Gastrocnemius medialis (tissue), 4 donors: ENCODE measurements around the gene CMTM7. TPM values are rescaled to one million over a fixed set of nuclear protein-coding genes. Genes with fewer than 3 reads are reported as not detected.

Experiments
- ATAC-seq, 2 donors: fragments of 150-250 bp; one replicate each; pipeline ENCODE4 v1.9.1; 2016
- DNase-seq, 2 donors: peaks; one replicate each; pipeline ENCODE4 v3.0.0-alpha.2; 2019
- H3K27ac ChIP-seq, 4 donors: fragments of 200-600 bp; sonication (generic); 1 replicate in 1 of 4; 2 replicates in 3 of 4; pipeline ENCODE4 v1.5.1; 2016 to 2018; ENCODE audit warnings: mild to moderate bottlenecking in 2 of 4, moderate library complexity in 1 of 4
- H3K27me3 ChIP-seq, 3 donors: fragments of 200-600 bp; sonication (generic) in 2 of 3; 1 replicate in 1 of 3; 2 replicates in 2 of 3; pipeline versions ENCODE4 v1.5.1 to v1.6.0; 2016 to 2019; ENCODE audit warnings: mild to moderate bottlenecking in 1 of 3, moderate library complexity in 1 of 3
- H3K36me3 ChIP-seq, 2 donors: fragments of 200-600 bp; sonication (generic) in 1 of 2; one replicate each; pipeline ENCODE4 v1.5.1; 2017 to 2018
- H3K4me1 ChIP-seq, 2 donors: fragments of 200-600 bp; sonication (generic) in 1 of 2; one replicate each; pipeline ENCODE4 v1.5.1; 2016 to 2017; ENCODE audit warnings: mild to moderate bottlenecking in 2 of 2
- H3K4me3 ChIP-seq, 4 donors: fragments of 200-600 bp; sonication (generic) in 3 of 4; 1 replicate in 1 of 4; 2 replicates in 3 of 4; pipeline ENCODE4 v1.5.1; 2016 to 2019; ENCODE audit warnings: mild to moderate bottlenecking in 2 of 4
- H3K9me3 ChIP-seq, 3 donors: fragments of 200-600 bp; sonication (generic) in 2 of 3; 1 replicate in 1 of 3; 2 replicates in 2 of 3; pipeline ENCODE4 v1.5.1; 2016 to 2019
- POLR2A ChIP-seq, 2 donors: fragments of 450-650 bp; IDR thresholded peaks; one replicate each; pipeline ENCODE4 v1.6.1; 2017; ENCODE audit warnings: antibody characterized with exemption in 2 of 2, mild to moderate bottlenecking in 2 of 2, moderate library complexity in 2 of 2
- in situ Hi-C, 4 donors: fragments of 200-750 bp; cut with MboI; loops; one replicate each; pipeline versions ENCODE4 v1.15.0 to v1.8.0; 2017; ENCODE audit warnings: low sequenced_read_pairs in 4 of 4
- intact Hi-C: fragments of 100-400 bp; cut with DNase I; formaldehyde crosslinking; loops from one replicate; pipeline ENCODE4 v1.15.1; 2023; ENCODE audit warnings: low total_unique reads
- total RNA-seq, 4 donors: library from RNA; depleted of rRNA; stranded (reverse); fragments of >200 nt; gene quantifications; one replicate each; pipeline versions ENCODE4 v1.1.0 to v1.2.3, GENCODE V29; 2016
- TF ChIP-seq, protein P1 (sequence below), 5 experiments: fragments of 450-650 bp in 3 of 5; fragments of 200-600 bp in 2 of 5; sonication (generic) in 2 of 5; IDR thresholded peaks in 4 of 5; conservative IDR thresholded peaks in 1 of 5; 1 replicate in 4 of 5; 2 replicates in 1 of 5; pipeline ENCODE4 v1.5.1; 2016 to 2019; ENCODE audit warnings: antibody characterized with exemption in 5 of 5, mild to moderate bottlenecking in 3 of 5, moderate library complexity in 3 of 5

CMTM7 gene
- total RNA-seq, 4 donors from 2014 or later: 1.1 to 3.3 (median 1.7) TPM

- no peak for DNase-seq
- H3K4me1 ChIP-seq: peaks cover 7 to 18% of the 10 kb centered on the region in 2 donors
- no peak for TF ChIP-seq POLR2A (IDR thresholded peaks at IDR 0.05)
- TF ChIP-seq, protein P1, sequence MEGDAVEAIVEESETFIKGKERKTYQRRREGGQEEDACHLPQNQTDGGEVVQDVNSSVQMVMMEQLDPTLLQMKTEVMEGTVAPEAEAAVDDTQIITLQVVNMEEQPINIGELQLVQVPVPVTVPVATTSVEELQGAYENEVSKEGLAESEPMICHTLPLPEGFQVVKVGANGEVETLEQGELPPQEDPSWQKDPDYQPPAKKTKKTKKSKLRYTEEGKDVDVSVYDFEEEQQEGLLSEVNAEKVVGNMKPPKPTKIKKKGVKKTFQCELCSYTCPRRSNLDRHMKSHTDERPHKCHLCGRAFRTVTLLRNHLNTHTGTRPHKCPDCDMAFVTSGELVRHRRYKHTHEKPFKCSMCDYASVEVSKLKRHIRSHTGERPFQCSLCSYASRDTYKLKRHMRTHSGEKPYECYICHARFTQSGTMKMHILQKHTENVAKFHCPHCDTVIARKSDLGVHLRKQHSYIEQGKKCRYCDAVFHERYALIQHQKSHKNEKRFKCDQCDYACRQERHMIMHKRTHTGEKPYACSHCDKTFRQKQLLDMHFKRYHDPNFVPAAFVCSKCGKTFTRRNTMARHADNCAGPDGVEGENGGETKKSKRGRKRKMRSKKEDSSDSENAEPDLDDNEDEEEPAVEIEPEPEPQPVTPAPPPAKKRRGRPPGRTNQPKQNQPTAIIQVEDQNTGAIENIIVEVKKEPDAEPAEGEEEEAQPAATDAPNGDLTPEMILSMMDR (IDR thresholded peaks at IDR 0.05 in 4 of 5, conservative IDR thresholded peaks at IDR 0.05 in 1 of 5): no peak
- H3K27ac ChIP-seq: no peak overlapping the region
- intact Hi-C loops (no loop called here), in situ Hi-C loops (no loop called here)
- H3K9me3 ChIP-seq: no peaks in the 10 kb centered on the region
- ATAC-seq: no peak
- H3K27me3 ChIP-seq: no peaks in the 10 kb centered on the region
- H3K36me3 ChIP-seq: no peaks in the 10 kb centered on the region
- no peak overlapping the region for H3K4me3 ChIP-seq
These were observed 39.2 kb downstream of the CMTM7 start for GRCh38 chr3:32430900-32431299.

DNA sequence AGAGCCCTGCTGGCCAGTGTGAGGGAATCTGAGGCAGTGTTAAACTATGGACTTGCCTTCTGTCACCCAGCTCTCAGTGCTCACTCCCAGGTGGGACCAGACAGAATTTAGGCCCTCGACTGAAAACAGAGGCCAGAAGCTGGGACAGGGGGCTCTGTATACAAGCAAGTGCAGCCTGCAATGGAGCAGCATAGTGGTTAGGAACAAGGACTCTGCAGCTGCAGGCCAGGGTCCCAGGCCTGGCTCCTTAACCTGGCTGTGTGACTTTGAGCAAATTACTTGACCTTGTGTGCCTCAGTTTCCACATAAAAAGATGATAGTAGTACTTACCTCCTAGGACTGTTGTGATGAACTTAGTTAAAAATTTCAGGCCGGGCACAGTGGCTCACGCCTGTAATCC, 39.8 kb downstream of the CMTM7 start:
- Histone ChIP-seq H3K27ac (no peak overlapping the region), H3K27me3 (no peaks in the 10 kb centered on the region), H3K4me1 (peaks cover 7 to 18% of the 10 kb centered on the region in 2 donors), H3K36me3 (no peaks in the 10 kb centered on the region), H3K9me3 (no peaks in the 10 kb centered on the region), H3K4me3 (no peak overlapping the region)
- DNase-seq (no peak), ATAC-seq (no peak)
- intact Hi-C loops (no loop called here), in situ Hi-C loops (no loop called here)
- TF ChIP-seq, protein P1 (IDR thresholded peaks at IDR 0.05 in 4 of 5, conservative IDR thresholded peaks at IDR 0.05 in 1 of 5): no peak
- TF ChIP-seq POLR2A (IDR thresholded peaks at IDR 0.05): no peak

DNA sequence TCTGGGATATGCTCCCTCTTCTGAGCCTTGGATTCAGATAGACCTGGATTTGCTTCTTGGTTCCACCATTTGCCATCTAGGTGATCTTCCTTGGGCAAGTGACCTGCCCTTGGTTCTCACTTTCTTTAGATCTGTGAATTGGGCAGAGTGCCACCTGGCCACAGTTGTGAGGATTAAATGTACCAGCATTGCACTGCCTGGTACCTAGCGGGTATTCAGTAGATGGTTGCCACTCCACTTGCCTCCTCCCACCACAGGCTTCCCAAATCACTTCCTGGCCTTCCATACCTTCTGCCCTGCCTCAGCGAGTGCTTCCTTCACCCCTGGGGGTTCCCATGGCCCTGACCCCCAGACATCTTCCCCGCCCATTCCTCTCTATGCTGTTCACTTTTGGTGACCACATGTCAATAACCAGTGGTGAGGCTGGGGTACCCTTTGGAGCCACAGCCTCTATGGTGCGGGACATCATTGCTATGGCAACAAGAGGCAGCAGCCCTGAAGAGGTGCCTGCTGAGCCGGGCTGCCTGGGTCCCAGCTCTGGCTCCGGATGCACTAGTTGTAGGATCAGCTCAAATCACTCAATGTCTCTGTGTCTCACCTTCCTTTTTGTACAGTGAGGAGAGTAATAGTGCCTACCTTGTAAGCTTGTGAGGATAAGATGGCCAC, 40.5 kb downstream of the CMTM7 start:
- H3K27ac ChIP-seq: no peak overlapping the region
- H3K27me3 ChIP-seq: no peaks in the 10 kb centered on the region
- intact Hi-C loops: no loop called here
- no peak for DNase-seq
- no peaks in the 10 kb centered on the region for H3K9me3 ChIP-seq
- no peaks in the 10 kb centered on the region for H3K36me3 ChIP-seq
- no peak for ATAC-seq
- peaks cover 7 to 18% of the 10 kb centered on the region in 2 donors for H3K4me1 ChIP-seq
- no peak for TF ChIP-seq POLR2A (IDR thresholded peaks at IDR 0.05)
- TF ChIP-seq, protein P1 (IDR thresholded peaks at IDR 0.05 in 4 of 5, conservative IDR thresholded peaks at IDR 0.05 in 1 of 5): no peak
- in situ Hi-C loops: no loop called here
- no peak overlapping the region for H3K4me3 ChIP-seq

DNA sequence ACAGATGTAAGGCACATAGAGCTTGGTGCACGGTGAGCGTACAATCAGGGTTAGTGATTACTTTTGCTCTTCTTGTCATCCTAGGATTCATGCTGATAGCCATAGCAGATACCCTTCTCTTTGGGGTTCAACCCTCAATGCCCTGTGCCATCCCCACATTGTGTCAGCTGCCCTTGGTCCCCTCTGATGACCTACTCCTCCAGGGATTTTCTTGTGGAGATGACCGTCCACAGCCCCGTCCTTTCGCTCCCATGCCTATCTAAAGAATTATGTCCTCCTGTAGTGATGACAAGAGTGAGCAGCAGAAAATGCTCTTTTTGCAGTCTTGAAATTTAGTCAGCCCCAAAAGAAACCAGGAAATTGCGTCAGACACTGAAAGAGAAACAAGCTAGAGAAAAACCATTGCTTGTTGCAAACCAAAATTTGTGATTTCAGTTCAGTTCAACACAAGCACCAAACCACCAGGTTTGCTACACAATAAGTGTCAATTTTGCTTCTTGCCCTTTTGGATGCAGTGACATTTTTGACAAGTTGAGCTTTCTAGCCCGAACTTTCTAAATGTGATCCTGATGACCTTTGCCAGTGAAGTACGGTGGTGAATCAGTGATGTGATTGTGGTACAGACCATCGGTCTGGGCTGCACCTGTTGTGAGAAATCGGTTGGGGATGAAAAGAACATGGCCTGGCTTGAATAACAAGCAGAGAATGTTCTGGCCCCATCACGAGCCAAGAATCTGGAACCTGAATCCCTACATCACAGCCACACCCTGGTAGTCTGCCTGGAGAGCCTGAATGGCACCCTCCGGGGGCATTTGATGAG, 41.3 kb downstream of the CMTM7 start:
- in situ Hi-C loops (no loop called here), intact Hi-C loops (no loop called here)
- peaks cover 7 to 18% of the 10 kb centered on the region in 2 donors for H3K4me1 ChIP-seq
- no peaks in the 10 kb centered on the region for H3K9me3 ChIP-seq
- no peak overlapping the region for H3K4me3 ChIP-seq
- no peaks in the 10 kb centered on the region for H3K36me3 ChIP-seq
- TF ChIP-seq, protein P1 (IDR thresholded peaks at IDR 0.05 in 4 of 5, conservative IDR thresholded peaks at IDR 0.05 in 1 of 5): no peak
- TF ChIP-seq POLR2A (IDR thresholded peaks at IDR 0.05): no peak
- H3K27me3 ChIP-seq: no peaks in the 10 kb centered on the region
- H3K27ac ChIP-seq: peak overlapping the region in 1 of 4 donors; percentile 30
- DNase-seq (peak; percentile 34 to 53), ATAC-seq (peak; percentile 89 to 90)
